Muscle layer of duodenum (tissue), 2 donors: ENCODE measurements around the gene RNF121.
A peak's percentile ranks its signal among the peaks of the same experiment; 100 is the strongest.

ENCODE experiments used
- H3K27ac ChIP-seq: one replicate; pipeline ENCODE4 v1.7.0; 2013; ENCODE audit warnings: mild to moderate bottlenecking, low read length
- H3K27me3 ChIP-seq: one replicate; pipeline ENCODE4 v1.7.0; 2013; ENCODE audit warnings: low read depth, mild to moderate bottlenecking, control low read depth, low read length
- H3K36me3 ChIP-seq, 2 donors: one replicate each; pipeline ENCODE4 v1.7.0; 2013; ENCODE audit warnings: low read length in 2 of 2, control low read depth in 1 of 2, mild to moderate bottlenecking in 1 of 2; ENCODE audit not compliant: insufficient read depth in 2 of 2, control insufficient read depth in 1 of 2
- H3K4me1 ChIP-seq, 2 donors: one replicate each; pipeline ENCODE4 v1.7.0; 2013; ENCODE audit warnings: low read length in 2 of 2, mild to moderate bottlenecking in 2 of 2, control low read depth in 1 of 2, moderate library complexity in 1 of 2; ENCODE audit not compliant: insufficient read depth in 2 of 2, control insufficient read depth in 1 of 2
- H3K4me3 ChIP-seq, 2 donors: one replicate each; pipeline ENCODE4 v1.7.0; 2013; ENCODE audit warnings: low read length in 2 of 2, low read depth in 1 of 2, mild to moderate bottlenecking in 1 of 2
- H3K9me3 ChIP-seq, 2 donors: one replicate each; pipeline ENCODE4 v1.7.0; 2013; ENCODE audit warnings: low read length in 2 of 2, control low read depth in 1 of 2, mild to moderate bottlenecking in 1 of 2; ENCODE audit not compliant: control insufficient read depth in 1 of 2
- donor health status: healthy.

The RNF121 gene

DNA sequence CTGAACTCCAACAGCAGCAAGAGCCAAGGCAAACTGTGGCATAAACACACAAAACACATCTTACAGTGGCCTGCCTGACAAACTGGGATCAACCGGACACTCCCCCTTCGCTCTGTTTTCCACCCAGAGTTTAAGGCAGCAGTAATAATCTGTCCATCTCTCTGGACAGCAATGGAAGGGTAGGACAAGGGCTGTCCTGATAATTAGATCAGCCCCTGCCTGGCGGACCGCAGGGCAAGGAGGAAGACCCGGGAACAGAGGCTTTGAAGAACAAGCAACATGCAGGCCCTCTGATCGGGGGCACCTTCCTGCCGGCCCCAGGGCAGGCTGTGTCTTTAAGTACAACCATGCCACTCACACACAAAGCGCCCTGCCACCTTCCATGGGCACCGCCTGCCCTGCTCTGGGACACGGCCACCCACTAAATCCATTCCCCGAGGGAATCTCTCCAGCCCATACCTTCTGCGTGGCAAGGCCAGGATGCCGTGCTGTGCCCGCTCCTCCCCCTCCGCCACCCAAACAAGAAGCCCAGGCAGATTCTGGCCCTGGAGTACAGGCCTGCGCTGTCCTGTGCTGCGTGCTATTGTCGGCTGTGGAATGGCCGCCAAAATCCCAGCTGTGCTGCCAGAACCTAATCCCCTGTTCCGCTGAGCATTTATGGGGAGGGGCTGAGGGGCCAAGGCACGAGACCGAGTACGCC, 112.7 kb downstream of the RNF121 start:
- no peaks in the 10 kb centered on the region for H3K9me3 ChIP-seq
- peaks cover 36 to 56% of the 10 kb centered on the region in 2 donors for H3K4me1 ChIP-seq
- peak overlapping the region; percentile 83 to 90 for H3K4me3 ChIP-seq
- H3K36me3 ChIP-seq, result peaks cover 0 to 19% of the 10 kb centered on the region in 2 donors
- no peaks in the 10 kb centered on the region for H3K27me3 ChIP-seq
- peak overlapping the region; percentile 96 for H3K27ac ChIP-seq

DNA sequence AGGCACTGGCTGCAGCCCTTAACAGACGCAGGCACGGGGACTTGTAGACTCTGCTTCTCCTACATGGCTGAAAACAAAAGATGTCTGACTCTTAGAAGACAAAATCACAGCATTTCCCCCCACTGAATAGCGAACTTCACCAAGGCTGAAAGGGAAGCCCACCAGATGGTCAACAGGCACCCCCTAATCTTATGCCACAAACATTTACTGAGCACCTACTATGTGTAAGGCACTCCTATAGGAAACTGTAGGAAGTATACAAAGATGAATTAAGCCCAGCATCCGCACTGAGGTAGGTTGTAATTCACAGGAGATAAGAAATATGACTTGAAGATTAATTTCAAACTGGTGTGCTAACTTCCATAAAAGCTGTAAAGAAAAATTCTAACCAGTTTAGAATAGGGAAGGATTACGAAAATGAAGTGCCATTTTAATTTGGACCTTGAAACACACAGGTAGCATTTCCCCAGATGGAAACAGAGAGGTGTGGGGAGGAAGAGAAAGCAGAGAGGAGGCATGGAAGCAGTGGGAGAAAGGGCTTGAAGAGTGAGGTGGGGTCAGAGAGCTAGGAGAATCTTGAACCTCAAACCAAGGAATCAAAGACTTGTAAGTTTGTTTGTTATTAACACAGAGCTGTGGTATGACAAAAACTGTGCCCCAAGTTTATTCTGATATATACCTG, 113.4 kb downstream of the RNF121 start:
- Histone ChIP-seq H3K27ac (peak overlapping the region; percentile 96), H3K9me3 (no peaks in the 10 kb centered on the region), H3K36me3 (peaks cover 0 to 19% of the 10 kb centered on the region in 2 donors), H3K4me1 (peaks cover 36 to 49% of the 10 kb centered on the region in 2 donors), H3K27me3 (no peaks in the 10 kb centered on the region), H3K4me3 (peak overlapping the region; percentile 83 to 90)

DNA sequence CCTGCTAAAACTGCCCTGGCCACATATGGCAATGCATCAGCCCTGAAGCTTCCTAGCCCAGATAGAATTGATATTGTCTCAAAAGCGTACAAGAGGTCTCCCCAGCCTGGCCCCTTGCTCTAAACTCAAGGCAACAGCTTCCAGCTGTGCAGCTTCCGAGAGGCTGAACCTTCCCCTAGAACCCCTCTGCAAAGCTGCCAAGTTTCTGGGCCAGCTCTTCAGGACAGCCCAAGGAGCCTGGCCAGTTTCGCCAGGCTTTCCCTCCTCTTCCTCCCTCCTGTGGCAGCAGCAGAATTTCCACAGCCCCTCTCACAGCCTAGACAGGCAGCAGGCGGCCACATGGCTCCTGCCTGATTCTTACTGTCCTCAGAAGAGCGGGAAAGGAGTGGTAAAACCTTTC, 117.0 kb downstream of the RNF121 start:
- Histone ChIP-seq H3K4me3 (no peak overlapping the region), H3K27me3 (no peaks in the 10 kb centered on the region), H3K27ac (no peak overlapping the region), H3K36me3 (peaks cover 0 to 5% of the 10 kb centered on the region in 2 donors), H3K9me3 (no peaks in the 10 kb centered on the region), H3K4me1 (peaks cover 10 to 23% of the 10 kb centered on the region in 2 donors)
